AG10803 (cell line): Measurements from ENCODE around the gene DIP2A.

Source experiments
- DNase-seq: peaks from one replicate; pipeline ENCODE4 v3.0.0; 2010; ENCODE audit warnings: low read depth
- H3K4me3 ChIP-seq: 2 replicates; pipeline ENCODE4 v1.5.1; 2011; ENCODE audit warnings: mild to moderate bottlenecking, low read length, control low read depth
- TF ChIP-seq, protein P1 (sequence below): conservative IDR thresholded peaks from 2 replicates; pipeline ENCODE4 v1.5.1; 2011; ENCODE audit warnings: mild to moderate bottlenecking, low read length, control low read depth, inconsistent platforms

The DIP2A gene

DNA sequence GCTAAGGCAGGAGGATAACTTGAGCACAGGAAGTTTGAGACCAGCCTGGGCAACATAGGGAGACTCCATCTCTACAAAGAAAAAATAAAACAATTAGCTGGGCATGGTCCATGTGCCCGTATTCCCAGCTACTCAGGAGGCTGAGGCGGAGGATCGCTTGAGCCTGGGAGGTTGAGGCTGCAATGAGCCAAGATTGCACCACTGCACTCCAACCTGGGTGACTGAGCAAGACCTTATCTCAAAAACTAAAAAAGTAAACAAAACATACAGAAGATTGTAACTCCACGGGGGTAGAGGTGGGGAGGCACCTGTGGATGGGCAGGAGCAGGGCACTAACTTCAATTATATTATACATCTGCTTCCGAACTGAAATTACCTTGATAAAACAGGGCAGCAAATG is 141.6 kb downstream of the DIP2A start:
- no peak overlapping the region for H3K4me3 ChIP-seq
- TF ChIP-seq, protein P1, sequence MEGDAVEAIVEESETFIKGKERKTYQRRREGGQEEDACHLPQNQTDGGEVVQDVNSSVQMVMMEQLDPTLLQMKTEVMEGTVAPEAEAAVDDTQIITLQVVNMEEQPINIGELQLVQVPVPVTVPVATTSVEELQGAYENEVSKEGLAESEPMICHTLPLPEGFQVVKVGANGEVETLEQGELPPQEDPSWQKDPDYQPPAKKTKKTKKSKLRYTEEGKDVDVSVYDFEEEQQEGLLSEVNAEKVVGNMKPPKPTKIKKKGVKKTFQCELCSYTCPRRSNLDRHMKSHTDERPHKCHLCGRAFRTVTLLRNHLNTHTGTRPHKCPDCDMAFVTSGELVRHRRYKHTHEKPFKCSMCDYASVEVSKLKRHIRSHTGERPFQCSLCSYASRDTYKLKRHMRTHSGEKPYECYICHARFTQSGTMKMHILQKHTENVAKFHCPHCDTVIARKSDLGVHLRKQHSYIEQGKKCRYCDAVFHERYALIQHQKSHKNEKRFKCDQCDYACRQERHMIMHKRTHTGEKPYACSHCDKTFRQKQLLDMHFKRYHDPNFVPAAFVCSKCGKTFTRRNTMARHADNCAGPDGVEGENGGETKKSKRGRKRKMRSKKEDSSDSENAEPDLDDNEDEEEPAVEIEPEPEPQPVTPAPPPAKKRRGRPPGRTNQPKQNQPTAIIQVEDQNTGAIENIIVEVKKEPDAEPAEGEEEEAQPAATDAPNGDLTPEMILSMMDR: no peak
- no peak for DNase-seq

DNA sequence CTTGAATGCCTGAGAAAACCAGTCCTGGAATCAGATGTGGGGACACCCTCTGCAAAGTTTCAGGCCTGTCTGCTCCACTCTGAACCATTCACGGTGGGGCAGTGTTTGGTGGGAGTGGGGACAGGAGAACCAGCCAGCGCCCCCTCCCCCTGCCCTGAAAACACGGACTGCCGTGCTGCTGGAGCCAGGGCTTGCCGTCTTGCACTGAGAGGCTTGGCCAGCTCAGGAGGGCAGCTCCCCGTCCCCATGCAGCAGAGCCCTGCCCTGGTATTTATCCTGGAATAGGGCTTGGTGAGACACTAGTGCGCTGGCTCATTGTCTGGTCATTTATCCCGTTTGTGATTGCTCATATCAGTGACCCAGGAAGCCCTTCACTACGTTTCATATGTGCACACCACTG is 142.3 kb downstream of the DIP2A start:
- TF ChIP-seq, protein P1: no peak
- DNase-seq: no peak
- no peak overlapping the region for H3K4me3 ChIP-seq

DNA sequence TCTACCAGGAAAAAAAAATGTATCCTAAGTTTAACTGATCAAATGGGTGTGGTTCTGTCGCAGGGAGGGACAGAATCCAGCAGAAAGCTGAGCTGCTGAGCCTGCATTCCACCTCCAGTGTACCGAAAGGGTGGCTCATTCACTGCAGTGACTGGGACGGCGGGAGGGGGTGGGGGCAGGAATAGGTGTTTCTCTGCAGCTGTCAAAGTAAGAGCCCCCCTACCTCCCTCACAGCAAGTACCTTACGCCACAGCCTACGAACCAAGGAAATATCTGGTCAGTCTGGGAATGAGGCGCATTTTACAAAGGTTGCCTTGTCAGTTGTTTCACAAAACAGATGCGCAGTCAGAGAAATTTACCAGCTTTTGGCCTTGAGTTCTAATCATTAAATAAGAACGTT is 144.5 kb downstream of the DIP2A start:
- DNase-seq: no peak
- TF ChIP-seq, protein P1: no peak
- no peak overlapping the region for H3K4me3 ChIP-seq

DNA sequence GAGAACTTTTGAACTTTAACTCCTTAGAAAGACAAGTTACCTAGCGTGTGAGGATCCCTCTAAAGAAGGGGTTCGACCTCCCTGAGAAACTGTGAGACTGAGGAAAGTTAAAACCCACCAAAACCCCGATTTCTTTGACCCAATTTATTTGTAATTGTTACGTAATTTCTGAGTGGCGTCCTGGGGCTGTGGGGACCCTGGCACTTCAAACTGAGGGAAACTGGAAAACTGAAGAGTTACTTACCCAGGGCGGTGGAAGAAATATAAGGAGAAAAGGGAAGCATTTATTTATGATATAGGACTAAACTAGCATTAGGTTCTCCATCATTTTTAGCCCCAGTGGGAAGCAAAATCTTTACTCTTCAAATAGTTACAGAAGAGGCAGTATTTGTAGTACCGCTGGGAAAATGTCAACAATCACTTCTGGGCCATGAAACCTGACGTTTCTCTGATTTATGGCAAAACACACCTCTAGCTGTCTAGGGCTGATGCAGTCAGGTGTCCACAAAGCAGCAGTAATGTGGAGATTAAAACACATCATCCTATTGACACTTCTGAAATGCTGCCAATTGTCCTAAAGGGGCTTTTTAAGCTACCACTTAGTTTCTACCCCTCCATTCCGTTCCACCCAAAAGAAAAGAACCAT is 145.8 kb downstream of the DIP2A start:
- TF ChIP-seq, protein P1: no peak
- no peak for DNase-seq
- H3K4me3 ChIP-seq: no peak overlapping the region

DNA sequence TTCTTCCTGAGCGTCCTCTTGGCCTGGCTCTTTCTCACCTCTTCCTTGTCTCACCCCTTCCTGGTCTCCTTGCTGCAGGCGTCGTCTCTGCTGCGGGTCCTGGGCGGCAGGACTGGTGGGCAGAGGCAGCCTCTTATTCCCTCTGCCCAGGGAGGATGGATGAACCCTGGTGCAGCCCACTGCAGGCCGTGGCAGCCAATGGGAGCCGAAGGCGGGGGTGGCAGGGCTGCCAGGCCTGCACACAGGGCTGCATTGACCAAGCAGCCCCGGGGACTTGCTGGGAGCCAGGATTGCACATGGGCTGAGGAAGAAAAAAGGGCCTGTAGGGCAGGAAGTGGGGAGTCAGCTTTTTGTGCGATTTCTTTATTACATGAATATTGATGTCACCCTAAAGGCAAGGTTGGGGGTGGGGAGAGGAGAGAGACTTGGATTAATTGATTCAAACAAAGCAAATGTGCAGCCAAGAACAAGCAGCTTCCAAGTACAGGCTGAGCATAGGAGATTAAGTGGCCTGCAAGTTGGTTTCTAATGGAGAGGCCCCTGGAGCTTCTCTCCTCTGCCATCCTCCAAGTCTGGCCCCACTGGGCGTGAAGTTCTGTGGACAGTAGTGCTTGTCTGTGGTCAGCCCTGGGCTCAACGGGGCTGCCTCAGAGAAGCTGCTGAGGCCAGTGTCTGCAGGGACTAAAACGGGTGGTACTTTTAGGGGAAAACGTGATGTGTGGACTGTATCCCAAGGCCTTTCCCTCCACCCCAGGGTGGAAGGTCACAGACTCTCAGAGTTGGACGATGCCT is 146.5 kb downstream of the DIP2A start, which contains the start of gene S100B:
Gene S100B (minus strand): TSS at position 108 of the 792 bp plus-strand sequence. CDS start 2,667 bp downstream, outside the sequence.
- no peak within 1 kb of the TSS for H3K4me3 ChIP-seq
- TF ChIP-seq, protein P1: no peak
- no peak for DNase-seq

DNA sequence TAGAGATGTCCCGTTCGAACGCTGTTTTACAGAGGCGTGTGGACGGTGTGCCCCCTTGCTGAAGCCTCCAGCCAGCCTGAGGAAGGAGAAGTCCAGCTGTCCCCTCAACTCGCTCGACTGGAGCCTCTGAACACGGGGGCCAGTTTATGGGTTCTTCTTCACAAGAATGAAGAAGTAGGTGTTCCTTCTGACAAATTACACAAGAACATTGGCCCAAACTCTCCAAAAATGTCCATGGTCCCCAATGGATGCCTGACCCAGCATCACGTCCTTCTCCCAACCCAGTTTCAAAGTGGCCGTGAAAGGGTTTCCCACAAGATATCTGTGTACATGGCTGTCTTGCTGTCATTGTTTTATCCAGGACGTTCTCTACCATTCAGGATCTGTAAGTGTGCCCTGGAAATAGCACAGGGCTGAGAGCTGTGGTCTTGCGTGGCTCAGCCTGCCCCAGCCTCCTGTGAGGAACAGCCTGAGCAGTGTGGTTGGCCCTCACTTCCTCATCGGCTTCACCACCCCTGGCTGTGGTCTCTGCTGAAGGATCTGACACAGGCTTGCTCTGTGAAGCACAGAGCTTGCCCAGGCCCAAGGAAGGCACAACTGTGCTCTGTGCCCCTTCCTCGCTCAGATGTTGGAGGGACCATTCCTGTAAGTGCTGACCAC is 147.2 kb downstream of the DIP2A start:
- TF ChIP-seq, protein P1: no peak
- DNase-seq: no peak
- H3K4me3 ChIP-seq: no peak overlapping the region
